WTC11 (cell line): ENCODE measurements around the gene SEC14L6. TPM values are rescaled to one million over a fixed set of nuclear protein-coding genes. Genes with fewer than 3 reads are reported as not detected.
"Not testable (repeated sequence)": the region's sequence is repeated elsewhere in the genome, so short reads cannot be mapped to it uniquely, and the experiment has no call there.

Experiments
- ATAC-seq: fragments of 200-7000 bp; cut with Tn5 transposase; 2 replicates; pipeline ENCODE4 v1.10.0; 2021; ENCODE audit warnings: mild to moderate bottlenecking, moderate library complexity
- Bru-seq: library from RNA; stranded (reverse); fragments of 400-500 nt; gene quantifications from one replicate; lab custom pipeline; 2021; lab: Mats Ljungman, UMichigan
- CTCF ChIA-PET: fragments of 300-600 bp; sonication (Branson Sonifier 250); formaldehyde crosslinking; loops from one replicate; lab custom pipeline; 2021; ENCODE audit warnings: antibody characterized with exemption; lab: Charles Lee
- POLR2A ChIA-PET: fragments of 350-600 bp; sonication (Branson Sonifier 250); formaldehyde crosslinking; loops from one replicate; lab custom pipeline; 2021; ENCODE audit warnings: antibody characterized with exemption; lab: Charles Lee
- DNase-seq: peaks from one replicate; pipeline ENCODE4 v3.0.0; 2021; ENCODE audit warnings: low spot score
- H3K27ac Mint-ChIP-seq: 2 replicates; pipeline ENCODE4 v1.8.0; 2021; ENCODE audit warnings: mixed read lengths
- H3K27me3 Mint-ChIP-seq: 2 replicates; pipeline ENCODE4 v1.8.0; 2021; ENCODE audit warnings: low read depth, mild to moderate bottlenecking, moderate library complexity, mixed read lengths
- H3K36me3 Mint-ChIP-seq: 2 replicates; pipeline ENCODE4 v1.8.0; 2021; ENCODE audit warnings: mixed read lengths
- H3K4me1 Mint-ChIP-seq: 2 replicates; pipeline ENCODE4 v1.8.0; 2022; ENCODE audit warnings: mixed read lengths
- H3K4me3 Mint-ChIP-seq: 2 replicates; pipeline ENCODE4 v1.8.0; 2021; ENCODE audit warnings: mild to moderate bottlenecking, moderate library complexity, mixed read lengths
- H3K9me3 Mint-ChIP-seq: 2 replicates; pipeline ENCODE4 v1.8.0; 2021; ENCODE audit warnings: mixed read lengths
- ATF1 ChIP-seq: sonication (generic); formaldehyde crosslinking; IDR thresholded peaks from 2 replicates; pipeline ENCODE4 v1.8.1; 2023; ENCODE audit warnings: mild to moderate bottlenecking, moderate library complexity, missing genetic modification reagents
- GTF2I ChIP-seq: fragments of 250-450 bp; sonication (Bioruptor Pico); conservative IDR thresholded peaks from 2 replicates; pipeline ENCODE4 v1.4.0; 2021; ENCODE audit warnings: mild to moderate bottlenecking
- IRF1 ChIP-seq: sonication (generic); formaldehyde crosslinking; IDR thresholded peaks from 2 replicates; pipeline ENCODE4 v1.8.0; 2023; ENCODE audit warnings: missing genetic modification reagents
- JUN ChIP-seq: sonication (generic); formaldehyde crosslinking; IDR thresholded peaks from 2 replicates; pipeline ENCODE4 v1.8.0; 2023; ENCODE audit warnings: mild to moderate bottlenecking, missing genetic modification reagents
- MAX ChIP-seq: sonication (generic); formaldehyde crosslinking; IDR thresholded peaks from 2 replicates; pipeline ENCODE4 v1.8.0; 2022; ENCODE audit warnings: mild to moderate bottlenecking, missing genetic modification reagents
- MLX ChIP-seq: sonication (generic); formaldehyde crosslinking; IDR thresholded peaks from 2 replicates; pipeline ENCODE4 v1.8.1; 2023; ENCODE audit warnings: mild to moderate bottlenecking, missing genetic modification reagents, moderate library complexity
- NFE2L1 ChIP-seq: sonication (generic); formaldehyde crosslinking; IDR thresholded peaks from 2 replicates; pipeline ENCODE4 v1.8.1; 2023; ENCODE audit warnings: missing genetic modification reagents
- SMAD4 ChIP-seq: sonication (generic); formaldehyde crosslinking; IDR thresholded peaks from 2 replicates; pipeline ENCODE4 v1.8.0; 2022; ENCODE audit warnings: mild to moderate bottlenecking, missing genetic modification reagents
- SP1 ChIP-seq: sonication (generic); formaldehyde crosslinking; conservative IDR thresholded peaks from 2 replicates; pipeline ENCODE4 v1.8.1; 2022; ENCODE audit warnings: missing genetic modification reagents
- TEAD1 ChIP-seq: sonication (generic); formaldehyde crosslinking; IDR thresholded peaks from 2 replicates; pipeline ENCODE4 v1.8.0; 2022; ENCODE audit warnings: mild to moderate bottlenecking, missing genetic modification reagents
- ZNF121 ChIP-seq: sonication (generic); formaldehyde crosslinking; IDR thresholded peaks from 2 replicates; pipeline ENCODE4 v1.8.0; 2023; ENCODE audit warnings: missing genetic modification reagents
- ZNF138 ChIP-seq: sonication (generic); formaldehyde crosslinking; conservative IDR thresholded peaks from 2 replicates; pipeline ENCODE4 v1.8.1; 2022; ENCODE audit warnings: mild to moderate bottlenecking, moderate library complexity, missing genetic modification reagents
- ZNF232 ChIP-seq: sonication (generic); formaldehyde crosslinking; IDR thresholded peaks from 2 replicates; pipeline ENCODE4 v1.8.0; 2022; ENCODE audit warnings: mild to moderate bottlenecking, missing genetic modification reagents
- ZNF263 ChIP-seq: sonication (generic); formaldehyde crosslinking; IDR thresholded peaks from 2 replicates; pipeline ENCODE4 v1.8.1; 2022; ENCODE audit warnings: low read depth, mild to moderate bottlenecking, moderate library complexity, missing genetic modification reagents
- long read RNA-seq, 3 experiments: library from RNA in 1 of 3; library from capped mRNA in 1 of 3; library from polyadenylated mRNA in 1 of 3; unstranded in 2 of 3; stranded (forward) in 1 of 3; transcript quantifications; one replicate each; pipeline ENCODE4 v2.0.0, GENCODE V29; 2021
- total RNA-seq: library from RNA; stranded (reverse); gene quantifications from 3 replicates; pipeline ENCODE4 v1.2.3, GENCODE V29; 2021
- TF ChIP-seq, protein P1 (sequence below): fragments of 250-450 bp; sonication (Bioruptor Pico); IDR thresholded peaks from 2 replicates; pipeline ENCODE4 v1.8.0; 2021; ENCODE audit warnings: mild to moderate bottlenecking
- TF ChIP-seq, protein P2 (sequence below): sonication (generic); formaldehyde crosslinking; IDR thresholded peaks from 2 replicates; pipeline ENCODE4 v1.8.1; 2023; ENCODE audit warnings: mild to moderate bottlenecking, missing genetic modification reagents
- TF ChIP-seq, protein P3 (sequence below): fragments of 250-450 bp; sonication (Bioruptor Pico); IDR thresholded peaks from 2 replicates; pipeline ENCODE4 v1.9.0; 2021; ENCODE audit warnings: mild to moderate bottlenecking

SEC14L6 gene
- total RNA-seq (1.6 to 2.0 TPM (median 1.7 TPM) in 3 replicates), Bru-seq, nascent RNA (percentile 31 among the genes with signal in this experiment)
- long read RNA-seq, experiment 1, partial matches to known transcripts = 1 of 5 reads
- long read RNA-seq, experiment 1, other reads (novel, unspliced or antisense) = 4 of 5 reads
- long read RNA-seq, experiment 2, partial matches to known transcripts = 0 of 2 reads
- long read RNA-seq, experiment 2, other reads (novel, unspliced or antisense) = 2 of 2 reads
- long read RNA-seq, experiment 3 = 0 reads

DNA sequence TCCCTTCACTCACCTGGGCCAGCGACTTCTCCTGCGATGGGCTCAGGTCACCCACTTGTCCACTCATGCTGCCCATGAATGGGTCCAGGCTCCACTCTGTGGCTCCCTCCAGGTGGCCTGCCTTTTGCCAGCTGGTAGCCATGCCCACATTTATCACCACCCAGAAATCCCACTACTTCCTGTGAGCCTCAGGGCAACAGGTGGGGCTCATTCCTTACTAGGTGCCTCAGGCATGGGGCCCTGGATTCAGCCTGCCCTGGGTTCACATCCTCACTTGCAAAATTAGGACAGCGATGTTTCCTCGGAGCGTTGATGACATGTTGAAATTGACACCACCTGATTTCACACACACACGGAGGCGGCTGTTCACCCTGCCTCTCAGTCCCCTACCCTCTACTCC, at the start of gene SEC14L6:
TSS of gene SEC14L6 (minus strand) at position 126 of the 400 bp plus-strand sequence. CDS start at position 67, 59 bp downstream.
- Mint-ChIP-seq H3K36me3 (no peaks in the 10 kb centered on the region), H3K4me3 (no peak within 1 kb of the TSS), H3K27me3 (peaks cover 24% of the 10 kb centered on the region), H3K27ac (no peak within 1 kb of the TSS; the same call in 1 of the 2 replicates), H3K4me1 (peaks cover 8% of the 10 kb centered on the region), H3K9me3 (no peaks in the 10 kb centered on the region)
- TF ChIP-seq, protein P1, sequence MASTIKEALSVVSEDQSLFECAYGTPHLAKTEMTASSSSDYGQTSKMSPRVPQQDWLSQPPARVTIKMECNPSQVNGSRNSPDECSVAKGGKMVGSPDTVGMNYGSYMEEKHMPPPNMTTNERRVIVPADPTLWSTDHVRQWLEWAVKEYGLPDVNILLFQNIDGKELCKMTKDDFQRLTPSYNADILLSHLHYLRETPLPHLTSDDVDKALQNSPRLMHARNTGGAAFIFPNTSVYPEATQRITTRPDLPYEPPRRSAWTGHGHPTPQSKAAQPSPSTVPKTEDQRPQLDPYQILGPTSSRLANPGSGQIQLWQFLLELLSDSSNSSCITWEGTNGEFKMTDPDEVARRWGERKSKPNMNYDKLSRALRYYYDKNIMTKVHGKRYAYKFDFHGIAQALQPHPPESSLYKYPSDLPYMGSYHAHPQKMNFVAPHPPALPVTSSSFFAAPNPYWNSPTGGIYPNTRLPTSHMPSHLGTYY = no peak
- no peak for TF ChIP-seq ZNF138 (CRISPR knock-in tag)
- TF ChIP-seq ZNF232 (CRISPR knock-in tag) = no peak
- no peak for TF ChIP-seq MLX (CRISPR knock-in tag)
- TF ChIP-seq, protein P2, sequence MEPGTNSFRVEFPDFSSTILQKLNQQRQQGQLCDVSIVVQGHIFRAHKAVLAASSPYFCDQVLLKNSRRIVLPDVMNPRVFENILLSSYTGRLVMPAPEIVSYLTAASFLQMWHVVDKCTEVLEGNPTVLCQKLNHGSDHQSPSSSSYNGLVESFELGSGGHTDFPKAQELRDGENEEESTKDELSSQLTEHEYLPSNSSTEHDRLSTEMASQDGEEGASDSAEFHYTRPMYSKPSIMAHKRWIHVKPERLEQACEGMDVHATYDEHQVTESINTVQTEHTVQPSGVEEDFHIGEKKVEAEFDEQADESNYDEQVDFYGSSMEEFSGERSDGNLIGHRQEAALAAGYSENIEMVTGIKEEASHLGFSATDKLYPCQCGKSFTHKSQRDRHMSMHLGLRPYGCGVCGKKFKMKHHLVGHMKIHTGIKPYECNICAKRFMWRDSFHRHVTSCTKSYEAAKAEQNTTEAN = no peak
- TF ChIP-seq ZNF263 (CRISPR knock-in tag) = no peak
- ChIA-PET POLR2A (interaction anchor here (0.7 kb wide), 1 partner anchor 13 kb away, joined by 3 read pairs; no protein-coding TSS in a partner anchor), CTCF (no interaction called here)
- ATAC-seq = no peak
- DNase-seq = no peak

DNA sequence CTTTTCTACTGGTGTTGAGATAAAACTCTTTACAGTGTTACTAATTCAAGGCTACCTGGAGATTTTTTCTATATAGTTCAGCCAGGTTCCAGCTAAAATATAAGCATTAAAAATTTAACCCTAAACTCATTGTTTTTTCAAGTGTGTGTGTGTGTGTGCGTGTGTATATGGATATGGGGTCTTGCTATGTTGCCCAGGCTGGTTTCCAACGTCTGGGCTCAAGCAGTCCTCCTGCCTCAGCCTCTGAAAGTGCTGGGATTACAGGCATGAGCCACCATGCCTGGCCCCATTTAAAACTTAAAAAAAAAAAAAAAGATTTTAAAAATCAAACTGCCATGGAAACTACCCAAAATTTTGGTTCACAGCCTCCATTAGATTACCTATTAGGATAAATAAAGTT, 49.7 kb upstream of the SEC14L6 start:
- POLR2A ChIA-PET = no interaction called here
- Mint-ChIP-seq H3K36me3 (no peaks in the 10 kb centered on the region), H3K4me3 (no peak overlapping the region)
- TF ChIP-seq IRF1 (no peak), ZNF121 (CRISPR knock-in tag) (peak; percentile 57; the same call in 1 of the 2 replicates)
- TF ChIP-seq, all 79 proteins: peak for 1
- H3K27me3 Mint-ChIP-seq = peaks cover 24% of the 10 kb centered on the region
- no peak for ATAC-seq
- H3K27ac Mint-ChIP-seq = no peak overlapping the region
- DNase-seq = no peak
- H3K9me3 Mint-ChIP-seq = peaks cover 3% of the 10 kb centered on the region; the same call in 1 of the 2 replicates
- H3K4me1 Mint-ChIP-seq = no peaks in the 10 kb centered on the region
- CTCF ChIA-PET = interaction anchor here (1.0 to 2.1 kb wide), 3 partner anchors 10 to 41 kb away, joined by 3 to 10 read pairs (median 4); partner anchors contain the start of gene TCN2

GRCh38 chr22:30592360-30592713, 45.8 kb upstream of the SEC14L6 start:
- not testable (repeated sequence) for ATAC-seq, H3K9me3 Mint-ChIP-seq, DNase-seq, H3K4me3 Mint-ChIP-seq, H3K27ac Mint-ChIP-seq, H3K4me1 Mint-ChIP-seq
- H3K36me3 Mint-ChIP-seq = peaks cover 19% of the 10 kb centered on the region
- POLR2A ChIA-PET = interaction anchor here (1.2 kb wide), 1 partner anchor 14 kb away, joined by 3 read pairs; no protein-coding TSS in a partner anchor
- TF ChIP-seq GTF2I (CRISPR knock-in tag) = 0 out of 2 replicates have a peak, but pooled peaks have one; percentile 52
- TF ChIP-seq, all 79 proteins: peak for 1; not testable (repeated sequence) for 78
- CTCF ChIA-PET = interaction anchor here (1.0 to 1.4 kb wide), 5 partner anchors 14 to 166 kb away, joined by 3 to 9 read pairs (median 4); no protein-coding TSS in a partner anchor
- H3K27me3 Mint-ChIP-seq = peaks cover 24% of the 10 kb centered on the region

GRCh38 chr22:30591588-30592359, 45.2 kb upstream of the SEC14L6 start, which contains the start of gene PES1:
Gene PES1 (minus strand): TSS chr22:30591910. CDS start chr22:30591833, 77 bp downstream.
- DNase-seq (peak; percentile 95), ATAC-seq (peak; percentile 98)
- ChIA-PET CTCF (interaction anchor here (0.7 to 1.4 kb wide), 7 partner anchors 10 to 165 kb away, joined by 3 to 9 read pairs (median 4); no protein-coding TSS in a partner anchor), POLR2A (interaction anchor here (1.2 kb wide), 1 partner anchor 14 kb away, joined by 3 read pairs; no protein-coding TSS in a partner anchor)
- H3K36me3 Mint-ChIP-seq = peaks cover 24% of the 10 kb centered on the region
- H3K9me3 Mint-ChIP-seq = no peaks in the 10 kb centered on the region
- H3K27ac Mint-ChIP-seq = no peak within 1 kb of the TSS
- peaks cover 24% of the 10 kb centered on the region for H3K27me3 Mint-ChIP-seq
- no peak within 1 kb of the TSS for H3K4me3 Mint-ChIP-seq
- 0 out of 2 replicates have a peak, but pooled peaks cover 2% of the 10 kb centered on the region for H3K4me1 Mint-ChIP-seq
- TF ChIP-seq SP1 (CRISPR knock-in tag) (peak; percentile 64; the same call in 1 of the 2 replicates), MAX (CRISPR knock-in tag) (peak; percentile 94), TEAD1 (CRISPR knock-in tag) (peak; percentile 68; the same call in 1 of the 2 replicates), ATF1 (CRISPR knock-in tag) (no peak), JUN (CRISPR knock-in tag) (0 out of 2 replicates have a peak, but pooled peaks have one; percentile 29), SMAD4 (CRISPR knock-in tag) (no peak), NFE2L1 (no peak)
- TF ChIP-seq, protein P3, sequence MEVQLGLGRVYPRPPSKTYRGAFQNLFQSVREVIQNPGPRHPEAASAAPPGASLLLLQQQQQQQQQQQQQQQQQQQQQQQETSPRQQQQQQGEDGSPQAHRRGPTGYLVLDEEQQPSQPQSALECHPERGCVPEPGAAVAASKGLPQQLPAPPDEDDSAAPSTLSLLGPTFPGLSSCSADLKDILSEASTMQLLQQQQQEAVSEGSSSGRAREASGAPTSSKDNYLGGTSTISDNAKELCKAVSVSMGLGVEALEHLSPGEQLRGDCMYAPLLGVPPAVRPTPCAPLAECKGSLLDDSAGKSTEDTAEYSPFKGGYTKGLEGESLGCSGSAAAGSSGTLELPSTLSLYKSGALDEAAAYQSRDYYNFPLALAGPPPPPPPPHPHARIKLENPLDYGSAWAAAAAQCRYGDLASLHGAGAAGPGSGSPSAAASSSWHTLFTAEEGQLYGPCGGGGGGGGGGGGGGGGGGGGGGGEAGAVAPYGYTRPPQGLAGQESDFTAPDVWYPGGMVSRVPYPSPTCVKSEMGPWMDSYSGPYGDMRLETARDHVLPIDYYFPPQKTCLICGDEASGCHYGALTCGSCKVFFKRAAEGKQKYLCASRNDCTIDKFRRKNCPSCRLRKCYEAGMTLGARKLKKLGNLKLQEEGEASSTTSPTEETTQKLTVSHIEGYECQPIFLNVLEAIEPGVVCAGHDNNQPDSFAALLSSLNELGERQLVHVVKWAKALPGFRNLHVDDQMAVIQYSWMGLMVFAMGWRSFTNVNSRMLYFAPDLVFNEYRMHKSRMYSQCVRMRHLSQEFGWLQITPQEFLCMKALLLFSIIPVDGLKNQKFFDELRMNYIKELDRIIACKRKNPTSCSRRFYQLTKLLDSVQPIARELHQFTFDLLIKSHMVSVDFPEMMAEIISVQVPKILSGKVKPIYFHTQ (CRISPR knock-in tag) = no peak
